Renal cortex interstitium (tissue), 11 donors: Measurements from ENCODE around the gene APBB2. TPM values are rescaled to one million over a fixed set of nuclear protein-coding genes. Genes with fewer than 3 reads are reported as not detected.

Source experiments
- DNase-seq, 11 donors: peaks; one replicate each; pipeline ENCODE4 v3.0.0-alpha.2; 2013; ENCODE audit warnings: low read depth in 9 of 11, low spot score in 4 of 11; ENCODE audit errors: extremely low read depth in 1 of 11
- polyA plus RNA-seq, 3 donors: library from polyadenylated mRNA; unstranded; fragments of 120-200 nt; gene quantifications; one replicate each; pipeline ENCODE4 v1.2.1, GENCODE V29; 2013; ENCODE audit not compliant: insufficient read length in 3 of 3

APBB2 gene
- polyA plus RNA-seq, 3 donors: 53.1 to 59.3 (median 55.8) TPM

DNA sequence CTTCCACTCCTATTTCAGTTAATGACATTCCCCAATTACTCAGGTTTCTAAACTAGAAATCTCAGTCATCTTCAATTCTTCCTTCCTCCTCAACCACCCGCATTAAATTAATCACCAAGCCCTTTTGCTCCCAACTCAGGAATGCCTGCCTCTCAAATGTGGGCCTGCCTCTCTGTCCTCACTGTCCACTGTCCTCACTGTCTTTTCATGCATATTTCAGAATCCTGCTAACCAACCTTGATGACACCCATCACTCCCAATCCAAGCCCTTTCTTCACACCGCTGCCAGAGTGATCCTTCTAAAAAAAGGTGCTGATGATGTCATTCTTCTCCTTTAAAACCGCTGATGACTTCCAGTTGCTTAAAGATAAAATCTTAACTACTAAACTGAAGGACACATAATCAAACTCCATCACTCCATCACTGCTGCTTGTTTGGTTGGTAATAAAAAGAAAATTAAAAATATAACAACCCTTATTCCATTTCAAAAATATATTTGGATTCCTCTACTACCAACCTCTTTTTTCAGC lies 5.1 kb upstream of the APBB2 start:
- DNase-seq: no peak

DNA sequence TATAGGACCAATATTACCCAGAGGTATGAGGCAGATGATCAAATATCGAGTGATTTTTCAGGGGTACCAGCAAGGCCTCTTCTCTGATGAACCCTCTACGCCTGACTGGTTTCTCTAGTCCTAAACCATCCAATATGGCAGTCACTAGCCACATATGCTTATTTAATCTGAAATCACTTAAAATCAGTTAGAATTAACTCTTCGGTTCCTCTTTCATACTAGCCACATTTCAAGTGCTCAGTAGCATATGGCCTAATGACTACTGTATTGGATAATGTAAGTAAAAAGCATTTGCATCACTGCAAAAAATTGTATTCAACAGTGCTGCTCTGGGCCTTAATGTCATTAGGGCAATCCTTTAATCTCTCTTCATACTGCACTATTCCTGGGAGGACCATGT lies 4.4 kb upstream of the APBB2 start:
- DNase-seq: no peak

DNA sequence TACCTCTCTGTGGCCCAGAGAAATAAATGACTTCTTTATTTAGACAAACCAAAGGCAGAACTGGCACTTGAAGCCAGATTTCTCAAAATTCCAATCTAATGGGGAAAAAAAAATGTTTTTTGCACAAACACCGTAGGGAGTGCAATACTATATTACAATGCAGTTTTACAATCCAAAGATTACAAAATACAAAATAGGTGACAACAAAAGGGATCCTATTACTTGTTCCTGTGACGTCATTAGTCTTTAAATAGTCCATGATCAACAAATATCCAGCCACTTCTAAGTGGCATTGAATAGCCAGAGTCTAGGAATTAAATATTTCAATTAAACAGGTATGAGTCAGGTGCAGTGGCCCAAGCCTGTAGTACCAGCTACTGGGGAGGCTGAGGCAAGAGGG lies 3.0 kb upstream of the APBB2 start:
- no peak for DNase-seq

DNA sequence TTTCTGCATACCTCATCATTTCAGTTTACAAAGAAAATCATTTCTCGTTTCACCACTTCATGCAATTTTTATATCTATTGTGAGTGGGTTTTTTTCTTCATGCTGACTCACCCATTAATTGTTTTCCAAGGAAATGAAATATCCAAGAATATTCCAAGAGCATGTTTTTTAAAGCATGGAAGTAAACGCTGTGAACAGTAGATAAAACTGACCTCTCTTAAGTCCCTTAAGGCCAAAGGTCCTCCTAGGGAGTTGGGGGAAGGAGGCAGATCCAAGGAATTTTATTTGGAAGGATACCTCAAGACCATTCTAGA lies 2.6 kb upstream of the APBB2 start:
- DNase-seq: no peak

DNA sequence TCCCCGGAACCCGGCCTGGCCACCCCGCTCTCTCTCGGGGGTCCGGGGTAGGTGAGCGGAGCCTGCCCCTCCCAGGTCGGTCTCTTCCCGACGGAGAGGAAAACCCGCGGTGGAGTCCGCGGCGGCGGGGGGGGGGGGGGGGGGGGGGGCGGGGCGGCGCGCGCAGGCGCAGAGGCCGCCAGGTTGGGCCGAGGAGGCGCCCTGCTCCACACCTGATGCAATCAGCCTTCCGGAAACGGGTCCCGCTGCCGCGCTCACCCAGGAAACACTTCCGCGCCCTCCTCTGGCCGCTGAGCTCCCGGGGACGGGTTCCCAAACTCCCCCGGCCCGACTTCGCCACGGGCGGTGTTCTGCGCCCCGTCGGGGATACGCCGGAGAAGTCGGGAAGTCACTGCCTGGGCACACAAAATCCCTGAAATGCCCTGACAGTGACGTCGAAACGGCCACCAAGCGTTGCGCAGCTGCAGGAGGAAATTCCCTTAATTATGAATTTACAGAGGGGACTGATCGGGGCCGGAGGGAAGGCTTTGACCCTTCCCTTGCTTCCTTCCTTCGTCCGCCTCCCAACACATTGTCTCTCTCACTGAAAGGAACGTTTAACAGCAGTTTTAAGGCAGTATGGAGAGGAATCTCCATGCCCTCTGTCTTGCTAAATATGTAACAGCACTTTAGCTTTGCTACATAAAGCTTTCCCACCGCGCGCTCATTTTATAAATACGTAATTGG lies 2.1 kb upstream of the APBB2 start:
- peak in 10 of 11 donors; percentile 53 to 77 (median 64) for DNase-seq

DNA sequence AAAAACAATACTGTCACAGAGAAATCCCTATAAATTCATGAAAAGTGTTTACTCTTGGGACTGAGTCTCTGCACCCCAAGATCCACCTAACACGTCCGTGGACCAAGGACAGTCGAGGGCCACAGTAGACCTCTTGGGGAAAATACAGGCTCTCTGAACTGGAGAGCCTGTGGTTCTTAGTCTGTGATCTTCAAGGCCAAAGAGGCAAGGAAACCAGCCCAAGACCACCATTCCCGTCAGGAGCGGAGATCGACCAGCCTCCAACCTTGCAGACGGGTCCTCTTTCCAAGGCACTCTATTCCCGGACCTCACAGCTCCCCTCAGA lies 1.6 kb upstream of the APBB2 start:
- no peak for DNase-seq

DNA sequence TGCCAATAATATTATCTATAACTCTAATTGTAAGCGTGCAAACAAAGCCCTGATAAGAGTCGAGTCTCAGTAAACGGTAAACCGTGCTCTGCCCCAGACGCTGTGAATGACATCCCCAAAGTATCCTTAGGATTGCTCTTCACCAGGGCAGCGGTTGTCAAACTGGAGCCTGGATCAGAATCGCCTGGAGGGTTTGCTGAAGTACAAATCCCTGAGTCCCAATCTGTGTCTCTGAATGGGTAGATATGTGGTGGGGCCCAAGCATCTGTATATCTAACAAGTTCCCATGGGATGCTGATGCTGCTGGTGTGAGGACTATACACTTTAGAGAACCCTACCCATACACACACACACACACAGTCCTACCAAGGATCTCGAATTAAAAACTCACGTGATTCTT lies 813 bp upstream of the APBB2 start:
- no peak for DNase-seq

DNA sequence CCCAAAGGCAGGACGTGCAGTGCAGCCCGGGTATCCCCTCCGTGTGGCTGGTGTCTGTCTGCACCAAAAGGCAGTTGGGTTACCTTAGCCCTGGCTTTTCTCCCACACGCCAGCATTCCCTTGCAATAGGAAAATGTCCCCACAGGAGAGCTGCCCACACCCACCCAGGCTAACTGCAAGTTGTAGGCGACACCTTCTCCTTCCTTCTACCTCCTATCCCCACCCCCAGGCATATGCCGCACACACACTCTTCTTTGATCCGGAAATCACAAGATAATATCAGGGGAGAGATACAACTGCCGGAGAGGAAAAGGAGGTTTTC lies 444 bp upstream of the APBB2 start:
- DNase-seq: no peak

DNA sequence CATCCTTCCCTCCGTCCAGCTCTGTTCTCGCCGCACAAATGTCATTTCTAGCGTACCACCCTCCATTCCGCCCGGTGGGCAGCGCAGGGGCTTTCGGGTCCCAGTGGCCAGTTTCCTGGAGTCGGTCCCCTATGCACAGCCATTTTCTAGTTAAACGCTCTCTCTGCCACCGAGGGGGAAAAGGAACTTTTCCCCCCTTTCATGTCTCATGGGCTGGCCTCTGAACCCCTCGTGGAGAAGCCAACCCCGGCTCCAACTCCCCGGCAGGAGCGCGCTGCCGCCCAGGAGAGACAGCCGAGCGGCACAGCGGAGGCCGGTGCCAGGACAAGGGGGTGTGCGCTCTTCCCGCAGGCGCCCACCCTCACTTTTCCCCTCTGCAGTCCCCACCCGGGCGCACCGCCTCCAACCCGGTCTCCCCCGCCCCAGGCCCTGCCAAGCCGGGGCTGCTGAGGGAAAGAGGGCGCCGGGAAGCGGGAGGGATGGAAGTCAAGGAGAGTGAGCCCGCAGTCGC lies 662 bp downstream of the APBB2 start:
- peak in 1 of 11 donors; percentile 20 for DNase-seq

DNA sequence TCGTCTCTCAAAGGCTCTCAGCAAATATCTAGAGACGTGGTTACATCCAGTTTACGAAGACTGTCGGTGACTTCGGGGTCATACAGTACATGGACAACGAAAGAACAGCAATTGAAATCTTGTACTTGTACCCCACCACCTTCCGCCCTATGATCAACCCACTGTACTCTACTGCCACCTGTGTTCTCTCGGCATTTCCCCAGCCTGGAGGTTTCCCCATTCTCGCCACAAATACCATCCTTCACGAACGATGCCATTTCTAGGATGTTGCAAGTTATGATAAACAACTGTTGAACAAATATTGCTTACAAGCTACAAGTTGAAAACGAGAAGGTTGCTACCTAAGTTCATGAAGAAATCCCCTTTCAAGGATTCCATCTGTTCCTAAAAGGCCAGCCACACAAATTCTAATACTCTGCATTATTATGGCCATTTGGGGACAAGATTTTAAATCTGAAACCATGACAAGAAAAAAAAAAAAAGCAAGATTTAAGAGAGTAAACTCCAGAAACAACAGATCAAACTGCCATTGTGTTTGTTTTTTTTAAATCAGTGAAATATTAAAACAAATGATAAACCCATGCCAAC lies 1.6 kb downstream of the APBB2 start:
- DNase-seq: peak in 6 of 11 donors; percentile 36 to 54 (median 42)

DNA sequence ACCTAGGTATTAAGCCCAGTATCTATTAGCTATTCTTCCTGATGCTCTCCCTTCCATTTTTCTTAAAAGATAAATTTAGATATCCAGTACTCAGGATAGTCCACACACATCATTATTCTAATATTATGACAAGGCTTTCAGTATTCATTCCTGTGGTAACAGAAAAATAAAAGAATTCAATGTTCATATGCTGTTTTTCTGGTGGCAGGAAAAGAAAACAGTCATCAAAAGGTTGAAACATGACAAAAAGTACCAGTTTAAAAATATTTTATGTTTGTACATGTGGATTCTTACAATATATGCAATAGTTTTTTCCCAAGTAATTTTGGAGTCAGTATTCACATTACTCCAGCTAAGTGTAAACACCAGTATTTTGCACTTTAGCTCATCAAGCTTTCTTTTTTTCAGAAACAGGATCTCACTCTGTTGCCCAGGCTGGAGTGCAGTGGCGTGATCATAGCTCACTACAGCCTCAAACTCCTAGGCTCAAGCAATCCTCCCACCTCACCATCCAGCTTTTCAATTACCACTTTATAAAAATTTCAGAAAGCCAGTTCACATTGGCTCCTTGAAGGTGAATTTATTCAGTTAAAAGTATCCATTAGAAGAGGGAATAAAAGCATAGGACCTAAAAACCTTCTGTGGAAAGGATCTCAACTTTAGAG lies 2.3 kb downstream of the APBB2 start:
- DNase-seq: no peak

DNA sequence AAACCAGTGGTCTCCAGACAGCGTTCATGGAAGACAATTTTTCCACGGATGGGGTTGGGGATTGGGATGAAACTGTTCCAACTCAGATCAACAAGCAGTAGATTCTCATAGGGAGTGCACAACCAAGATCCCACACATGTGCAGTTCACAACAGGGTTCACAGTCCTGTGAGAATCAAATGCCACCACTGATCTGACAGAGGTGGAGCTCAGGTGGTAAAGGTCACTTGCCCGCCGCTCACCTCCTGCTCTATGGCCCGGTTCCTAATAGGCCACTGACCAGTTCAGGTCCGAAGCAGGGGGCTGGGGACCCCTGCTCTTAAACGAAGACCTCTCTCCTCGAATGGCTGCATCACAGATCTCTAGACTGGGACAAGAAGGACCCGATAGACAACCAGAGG lies 4.4 kb downstream of the APBB2 start:
- no peak for DNase-seq

DNA sequence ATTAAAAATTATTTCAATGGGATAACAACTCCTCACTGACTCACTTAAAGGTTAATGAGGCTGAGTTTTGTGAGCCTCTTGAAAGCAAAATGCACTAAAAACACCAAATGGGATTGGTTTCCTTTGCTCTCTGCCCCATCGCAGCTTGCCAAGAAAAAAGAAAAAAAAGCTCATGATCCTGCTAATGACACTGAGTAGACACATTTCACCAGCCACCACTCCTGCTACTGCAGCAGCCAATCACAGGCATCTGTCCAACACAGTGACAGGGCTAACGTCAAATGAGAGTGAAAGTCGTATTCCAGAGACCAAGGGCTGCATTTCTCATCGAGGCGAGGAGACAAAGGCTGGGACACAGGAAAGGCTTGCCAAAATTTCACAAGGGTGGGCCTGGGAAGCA lies 5.2 kb downstream of the APBB2 start:
- DNase-seq: no peak

DNA sequence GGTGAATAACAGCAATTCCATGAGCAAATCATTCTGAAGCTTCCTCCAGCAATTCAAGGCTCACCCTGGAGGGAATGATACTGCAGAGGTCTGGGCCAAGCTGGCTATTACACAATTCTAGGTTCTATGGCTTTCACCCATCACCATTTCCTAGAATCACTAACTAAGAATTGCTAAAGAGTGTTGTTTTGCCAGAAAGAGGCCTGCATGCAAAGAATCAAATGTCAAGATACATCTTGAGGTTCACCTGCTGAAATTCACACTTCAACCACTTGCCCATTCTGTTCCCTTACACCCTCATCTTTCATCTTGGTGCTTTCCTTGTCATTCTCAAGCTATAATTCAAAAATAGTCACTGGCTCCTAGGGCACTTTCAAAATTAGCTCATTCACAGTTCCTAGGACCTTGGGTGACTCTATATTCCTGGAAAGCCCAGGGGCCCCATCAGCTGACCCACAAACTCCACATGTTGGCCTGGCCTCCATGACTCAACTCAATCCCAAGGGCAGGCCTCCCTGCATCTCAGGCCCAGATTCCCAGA lies 7.0 kb downstream of the APBB2 start:
- DNase-seq: no peak

DNA sequence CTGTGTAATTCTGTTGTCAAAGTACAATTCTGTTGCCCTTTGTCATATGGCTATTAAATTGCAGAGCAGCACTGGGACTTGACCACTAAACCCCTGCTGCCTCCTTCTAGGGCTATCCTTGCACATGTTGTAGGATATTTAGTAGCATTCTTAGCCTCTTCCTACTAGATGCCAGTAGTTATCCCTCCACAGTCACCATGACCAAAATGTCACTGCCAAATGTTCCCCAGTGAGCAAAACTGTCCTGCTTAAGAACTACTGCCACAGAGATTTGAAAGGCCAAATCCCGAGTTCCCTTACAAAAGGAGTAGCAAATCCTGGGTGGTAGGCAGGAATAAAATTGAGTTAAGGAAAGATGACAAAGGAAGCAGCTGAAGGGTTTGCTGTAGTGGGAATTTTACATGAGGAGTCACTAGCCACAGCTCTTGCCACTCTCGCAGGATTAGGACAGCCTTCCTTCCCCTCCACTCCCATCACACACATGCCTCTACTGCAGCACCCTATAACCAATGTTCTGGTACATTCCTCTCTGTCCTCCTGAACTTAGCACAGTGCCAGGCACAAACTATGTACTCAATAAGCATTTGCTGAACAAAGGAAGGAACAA lies 8.4 kb downstream of the APBB2 start:
- no peak for DNase-seq

DNA sequence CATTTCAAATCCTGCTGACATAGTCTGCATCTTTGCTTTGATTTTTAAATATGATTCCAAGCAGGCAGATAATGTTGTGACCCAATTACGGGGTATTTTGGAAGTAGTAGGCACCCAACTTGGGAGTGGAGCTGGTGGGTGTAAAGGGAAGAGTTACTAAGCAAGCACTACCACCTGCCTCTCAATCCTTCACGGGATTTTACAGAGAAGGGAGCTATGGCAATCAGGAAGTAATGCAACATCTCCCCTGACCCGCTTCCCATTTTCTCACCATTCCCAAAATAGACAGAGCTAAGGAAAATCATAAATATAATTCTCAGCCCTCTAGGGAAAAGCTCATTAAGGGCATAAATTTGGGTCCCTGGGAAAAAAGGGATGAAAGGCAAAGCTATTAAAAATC lies 9.2 kb downstream of the APBB2 start:
- no peak for DNase-seq

DNA sequence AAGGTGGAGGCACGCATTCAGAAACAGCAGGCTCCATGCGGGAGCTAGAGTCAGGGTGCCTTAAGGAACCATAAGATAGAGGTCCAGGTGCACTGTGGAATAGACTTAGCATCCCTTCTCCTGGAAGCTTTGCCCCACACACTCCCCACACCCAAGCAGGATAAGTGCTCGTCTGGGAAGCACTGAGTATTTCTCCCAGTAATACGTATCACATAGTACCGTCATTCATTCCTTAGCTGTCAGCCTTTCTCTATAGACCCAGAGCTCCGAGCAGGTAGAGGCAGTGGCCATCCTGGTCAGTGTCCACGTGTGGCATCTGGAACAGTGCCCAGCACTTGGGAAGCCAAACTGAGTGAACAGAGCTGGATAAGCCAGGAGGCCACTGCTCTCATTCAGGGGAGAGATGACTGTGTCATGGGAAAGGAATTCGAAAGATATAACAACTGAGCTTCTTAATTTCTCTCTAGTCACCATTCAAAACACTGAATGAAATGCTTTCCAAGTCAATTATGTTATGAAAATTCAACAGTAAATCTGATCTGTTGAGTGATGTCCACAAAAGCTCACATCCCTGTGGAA lies 9.9 kb downstream of the APBB2 start:
- no peak for DNase-seq

DNA sequence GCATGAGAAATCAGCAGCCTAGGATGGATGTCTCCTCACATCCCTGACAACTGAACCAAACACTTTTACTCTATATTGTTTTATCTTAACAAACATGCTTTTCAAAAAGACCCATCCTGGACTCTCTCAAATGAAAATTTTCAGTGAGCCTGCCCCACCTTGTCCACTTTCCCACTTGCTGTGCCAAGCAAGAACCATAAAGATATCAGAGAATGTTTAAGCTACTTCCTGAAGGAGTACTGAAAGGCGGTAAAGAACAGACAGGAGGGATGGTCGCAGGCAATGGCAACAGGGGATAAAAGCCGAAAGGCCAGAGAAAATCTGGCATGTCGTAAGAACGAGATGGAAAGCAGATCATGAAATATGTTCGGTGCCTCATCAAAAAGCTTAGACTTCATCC lies 10.5 kb downstream of the APBB2 start:
- no peak for DNase-seq

DNA sequence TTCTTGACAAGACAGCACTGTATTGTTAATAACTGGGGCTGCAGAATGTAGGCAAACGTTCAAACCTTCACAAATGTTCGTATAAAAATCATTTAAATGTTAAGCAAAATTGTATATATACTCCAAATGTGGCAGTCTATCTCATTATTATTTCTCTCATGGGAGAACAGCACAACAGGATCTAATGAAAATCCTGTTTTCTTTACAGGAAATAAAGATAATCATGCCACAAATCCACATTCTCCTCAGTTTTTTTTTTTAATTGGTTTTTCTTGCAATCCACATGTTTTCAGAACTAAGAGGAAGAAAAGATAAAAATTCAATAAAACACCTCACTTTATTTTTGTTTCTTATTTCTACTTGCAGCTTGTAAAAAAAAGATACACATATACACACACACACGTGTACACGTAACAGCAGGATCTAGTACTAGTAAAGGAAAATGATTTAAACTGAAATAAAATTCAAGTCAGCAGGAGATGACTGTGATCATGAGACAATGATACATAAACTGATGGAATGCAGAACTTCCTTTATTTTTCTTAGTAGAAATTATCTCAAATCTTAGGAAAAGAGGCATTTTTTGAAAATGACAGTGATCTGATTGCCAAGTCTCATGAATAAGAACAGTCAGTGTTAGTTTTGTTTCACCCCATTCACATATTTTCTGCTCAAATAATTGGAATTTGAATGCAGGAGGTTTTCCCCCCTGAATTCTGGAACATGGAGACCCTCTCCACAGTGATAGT lies 11.3 kb downstream of the APBB2 start:
- DNase-seq: no peak
